Activated CD8-positive, alpha-beta memory T cell treated with anti-CD3 and anti-CD28 coated beads, Interleukin-2, amount 50 U/mL, for 48 hours (primary cell): ENCODE data around the gene TSGA10IP.

Source experiments
- DNase-seq: peaks from one replicate; pipeline ENCODE4 v3.0.0-alpha.2; 2020

The TSGA10IP gene

GRCh38 chr11:65918211-65919140 is 26.8 kb upstream of the TSGA10IP start, which contains the start of gene C11orf68:
TSS of gene C11orf68 (minus strand) at chr11:65919062. CDS start at chr11:65919031, 31 bp downstream.
- no peak for DNase-seq

- DNase-seq = peak; percentile 99
Observed at GRCh38 chr11:65919141-65919572, 26.1 kb upstream of the TSGA10IP start, which contains the start of gene DRAP1. TSS of gene DRAP1 (plus strand) at chr11:65919426. CDS start at chr11:65919502, 76 bp downstream.

DNA sequence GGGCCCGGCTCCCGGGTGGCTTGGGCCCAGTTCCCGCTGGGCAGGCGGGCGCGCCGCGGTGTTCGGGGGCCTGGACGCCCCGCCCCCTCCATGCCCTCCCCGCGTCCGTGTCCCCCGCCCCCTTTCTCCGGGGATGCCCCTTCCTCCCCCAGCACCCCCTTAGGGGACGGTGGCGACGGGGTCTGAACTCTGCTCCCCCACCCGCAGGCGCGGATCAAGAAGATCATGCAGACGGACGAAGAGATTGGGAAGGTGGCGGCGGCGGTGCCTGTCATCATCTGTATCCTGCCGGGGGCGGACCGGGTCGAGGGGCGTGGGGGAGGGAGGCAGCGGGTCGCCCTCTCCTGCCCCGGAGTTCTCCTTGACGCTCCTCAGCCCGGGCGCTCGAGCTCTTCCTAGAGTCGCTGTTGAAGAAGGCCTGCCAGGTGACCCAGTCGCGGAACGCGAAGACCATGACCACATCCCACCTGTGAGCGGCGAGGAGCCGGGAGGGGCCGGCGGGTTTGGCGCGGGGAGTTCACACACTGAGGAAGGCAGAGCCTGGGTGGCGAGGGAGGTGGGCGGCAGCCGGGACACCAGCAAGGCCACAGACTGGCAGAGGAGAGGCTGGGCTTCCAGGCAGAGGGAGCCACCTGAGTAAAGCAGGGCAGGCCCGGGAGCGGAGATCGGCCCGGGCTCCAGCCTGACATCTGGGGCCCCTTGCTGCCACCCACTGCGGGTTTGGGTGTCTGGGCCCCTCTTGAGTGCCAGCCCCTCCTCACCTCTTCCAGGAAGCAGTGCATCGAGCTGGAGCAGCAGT is 25.5 kb upstream of the TSGA10IP start:
- peak; percentile 81 for DNase-seq

GRCh38 chr11:65920372-65920802 is 24.9 kb upstream of the TSGA10IP start:
- no peak for DNase-seq

GRCh38 chr11:65921033-65921555 is 24.2 kb upstream of the TSGA10IP start:
- no peak for DNase-seq

GRCh38 chr11:65921876-65922275 is 23.4 kb upstream of the TSGA10IP start:
- DNase-seq = no peak

GRCh38 chr11:65922565-65922964 is 22.7 kb upstream of the TSGA10IP start:
- DNase-seq = no peak

GRCh38 chr11:65925397-65925796 is 19.9 kb upstream of the TSGA10IP start:
- no peak for DNase-seq

DNA sequence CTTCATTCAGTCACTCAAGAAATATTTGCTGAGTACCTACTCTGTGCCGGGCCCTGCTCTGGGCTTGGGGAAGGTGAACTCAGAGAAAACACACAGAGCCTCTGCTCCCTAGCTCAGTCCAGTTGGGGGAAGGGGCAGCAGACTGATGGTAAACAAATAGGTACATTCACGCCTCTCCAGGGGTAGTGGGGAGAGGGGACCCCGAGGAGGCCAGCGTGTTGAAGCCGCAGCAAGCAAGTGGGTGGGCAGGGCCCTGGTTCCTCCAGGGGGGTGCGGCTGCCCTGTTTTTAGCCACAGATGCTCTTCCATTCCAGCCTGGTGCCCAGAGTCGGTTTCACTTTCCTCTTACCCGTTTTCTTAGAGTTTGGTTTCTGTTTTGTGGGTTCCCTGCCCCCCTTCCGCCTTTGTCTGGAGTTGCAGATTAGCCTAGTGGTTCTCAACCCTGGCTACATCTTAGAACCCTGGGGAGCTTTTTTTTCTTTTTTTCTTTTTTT is 17.3 kb upstream of the TSGA10IP start:
- peak; percentile 77 for DNase-seq

GRCh38 chr11:65928667-65929066 is 16.6 kb upstream of the TSGA10IP start:
- no peak for DNase-seq

DNA sequence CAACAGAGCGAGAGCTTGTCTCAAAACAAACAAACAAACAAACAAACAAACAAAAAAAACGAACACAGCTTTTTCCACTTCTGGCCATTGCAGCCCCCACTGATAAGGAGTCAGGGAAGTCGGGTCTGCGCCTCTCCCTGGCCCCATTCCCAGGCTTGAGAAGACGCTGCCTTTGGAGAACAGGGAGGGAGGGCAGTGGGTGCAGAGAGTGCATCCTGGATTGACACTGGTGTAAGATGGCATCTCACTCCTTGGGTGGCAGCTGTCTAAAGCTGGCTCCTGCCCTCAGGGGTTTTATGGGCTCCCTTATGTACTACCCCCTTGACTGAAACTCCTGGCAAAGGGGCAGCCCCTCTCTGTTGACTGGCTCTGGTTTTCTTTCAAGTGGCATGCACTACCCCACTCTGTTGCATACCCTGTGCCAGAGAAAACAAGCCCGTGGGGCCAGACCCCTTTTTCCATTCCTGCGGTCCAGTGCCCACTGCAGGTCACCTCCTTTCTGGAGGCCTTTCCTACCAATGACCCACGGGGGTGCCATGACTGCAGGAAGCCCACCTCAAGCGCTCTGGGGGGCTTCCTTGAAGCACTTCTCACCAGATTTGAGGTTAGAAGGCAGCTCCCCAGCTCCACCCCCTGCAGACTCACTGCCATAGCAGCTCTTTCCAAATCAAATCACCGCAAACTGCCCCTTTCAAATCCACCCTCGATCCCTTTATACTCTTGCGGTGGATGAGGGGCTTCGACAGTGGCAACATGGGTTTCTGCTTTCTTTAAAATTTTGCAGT is 13.3 kb upstream of the TSGA10IP start:
- no peak for DNase-seq

- DNase-seq = no peak
Observed at GRCh38 chr11:65932558-65932919, 12.7 kb upstream of the TSGA10IP start.

GRCh38 chr11:65934014-65934413 is 11.3 kb upstream of the TSGA10IP start:
- DNase-seq = no peak

DNA sequence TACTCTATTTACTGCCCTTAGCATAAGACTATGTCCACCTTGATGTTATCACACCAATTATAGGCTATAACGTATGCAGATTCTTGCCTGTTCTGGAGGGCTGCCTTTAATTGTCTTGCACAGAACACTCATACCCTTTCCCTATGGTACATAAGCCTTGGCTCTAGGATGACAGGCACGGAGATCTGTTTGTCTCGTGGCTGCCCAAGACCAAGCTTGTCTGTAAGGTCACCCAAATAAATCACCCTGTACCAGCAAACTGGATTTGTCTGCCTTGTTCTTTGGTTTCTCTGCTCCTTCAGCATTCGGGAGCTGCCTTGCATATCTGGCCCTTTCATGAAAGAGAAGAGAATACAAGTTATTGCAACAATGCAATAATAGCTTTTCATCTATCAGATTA is 7.5 kb upstream of the TSGA10IP start:
- DNase-seq = no peak

GRCh38 chr11:65941720-65942310 is 3.5 kb upstream of the TSGA10IP start:
- DNase-seq = no peak

DNA sequence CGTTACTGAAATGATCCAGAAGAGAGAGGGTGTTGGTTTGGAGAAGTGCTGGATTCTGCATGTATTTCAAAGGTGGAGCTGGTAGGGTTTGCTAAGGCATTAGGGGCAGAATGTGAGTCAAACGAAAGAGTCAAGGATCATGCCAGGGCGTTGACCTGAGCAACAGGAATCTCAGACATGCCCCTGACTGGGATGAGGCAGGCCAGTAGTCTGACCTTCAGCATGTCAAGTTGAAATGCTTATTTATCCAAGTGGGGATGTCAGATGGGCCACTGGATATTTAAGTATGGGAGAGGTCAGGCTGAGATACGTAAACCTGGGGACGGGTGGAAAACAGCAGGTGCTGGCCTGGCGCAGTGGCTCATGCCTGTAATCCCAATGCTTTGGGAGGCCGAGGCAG is 2.7 kb upstream of the TSGA10IP start:
- DNase-seq = no peak

- DNase-seq = no peak
Observed at GRCh38 chr11:65944191-65944590, 1.1 kb upstream of the TSGA10IP start.

- DNase-seq = no peak
Observed at GRCh38 chr11:65944767-65945166, 513 bp upstream of the TSGA10IP start.

GRCh38 chr11:65945941-65946558 is 770 bp downstream of the TSGA10IP start:
- DNase-seq = no peak

GRCh38 chr11:65946655-65947054 is 1.4 kb downstream of the TSGA10IP start:
- DNase-seq = no peak

GRCh38 chr11:65947133-65947532 is 1.9 kb downstream of the TSGA10IP start:
- no peak for DNase-seq
